CD4-positive, alpha-beta T cell treated with Interferon alpha-2 for 1 hour (primary cell): ENCODE data around the gene KCNK4.

ENCODE experiments used
- DNase-seq, 2 donors: peaks; one replicate each; pipeline ENCODE4 v3.0.0-alpha.2; 2020 to 2022

The KCNK4 gene

GRCh38 chr11:64253481-64253880, 37.6 kb upstream of the KCNK4 start:
- DNase-seq = no peak

GRCh38 chr11:64254326-64254725, 36.8 kb upstream of the KCNK4 start:
- DNase-seq = no peak

- DNase-seq = no peak
These were observed 35.7 kb upstream of the KCNK4 start for GRCh38 chr11:64255135-64256128.

GRCh38 chr11:64256300-64256699, 34.8 kb upstream of the KCNK4 start:
- no peak for DNase-seq

- no peak for DNase-seq
These were observed 32.7 kb upstream of the KCNK4 start for GRCh38 chr11:64258356-64258755.

- DNase-seq = no peak
These were observed 32.1 kb upstream of the KCNK4 start for GRCh38 chr11:64258946-64259532.

GRCh38 chr11:64259533-64260067, 31.5 kb upstream of the KCNK4 start:
- no peak for DNase-seq

GRCh38 chr11:64260147-64260708, 30.9 kb upstream of the KCNK4 start:
- no peak for DNase-seq

GRCh38 chr11:64261556-64262080, 29.5 kb upstream of the KCNK4 start:
- DNase-seq = no peak

- no peak for DNase-seq
These were observed 28.7 kb upstream of the KCNK4 start for GRCh38 chr11:64262271-64263002.

- no peak for DNase-seq
These were observed 27.8 kb upstream of the KCNK4 start for GRCh38 chr11:64263021-64263946.

- DNase-seq = no peak
These were observed 27.2 kb upstream of the KCNK4 start for GRCh38 chr11:64263947-64264317.

- DNase-seq = no peak
These were observed 26.7 kb upstream of the KCNK4 start for GRCh38 chr11:64264371-64264852.

- no peak for DNase-seq
These were observed 25.6 kb upstream of the KCNK4 start for GRCh38 chr11:64265176-64266160.

GRCh38 chr11:64266339-64266738, 24.8 kb upstream of the KCNK4 start:
- DNase-seq = no peak

GRCh38 chr11:64267207-64267945, 23.7 kb upstream of the KCNK4 start:
- no peak for DNase-seq

- DNase-seq = no peak
These were observed 22.8 kb upstream of the KCNK4 start for GRCh38 chr11:64268025-64268892.

GRCh38 chr11:64268893-64269539, 22.1 kb upstream of the KCNK4 start:
- DNase-seq = peak; percentile 33 to 42
